Measurements from ENCODE around the gene LRIT3.
"Not testable (repeated sequence)": the region's sequence is repeated elsewhere in the genome, so short reads cannot be mapped to it uniquely, and the experiment has no call there.

LRIT3 gene

GRCh38 chr4:109848501-109848900 is 594 bp downstream of the LRIT3 start:
- DNase-seq (ENCODE audit: low read depth in 2 of 2), result no peak

DNA sequence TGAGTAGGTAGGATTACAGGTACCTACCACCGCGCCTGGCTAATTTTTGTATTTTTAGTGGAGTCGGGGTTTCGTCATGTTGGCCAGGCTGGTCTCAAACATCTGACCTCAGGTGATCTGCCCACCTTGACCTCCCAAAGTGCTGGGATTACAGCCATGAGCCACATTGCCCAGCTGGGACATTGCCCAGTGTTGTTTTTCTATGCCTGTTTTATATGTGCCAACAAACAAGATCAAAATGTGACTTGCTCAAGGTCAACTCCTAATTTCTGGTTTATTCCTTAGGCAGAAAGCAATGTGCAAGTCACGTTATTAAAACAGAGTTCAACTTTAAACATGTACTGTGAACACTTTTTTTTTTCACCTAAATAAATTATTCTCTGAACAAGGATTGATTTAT is 2.7 kb downstream of the LRIT3 start:
- DNase-seq (ENCODE audit: low read depth in 2 of 2), result no peak

- DNase-seq (ENCODE audit: low read depth in 2 of 2), result not testable (repeated sequence)
Observed at GRCh38 chr4:109859426-109860300, 11.8 kb downstream of the LRIT3 start.

DNA sequence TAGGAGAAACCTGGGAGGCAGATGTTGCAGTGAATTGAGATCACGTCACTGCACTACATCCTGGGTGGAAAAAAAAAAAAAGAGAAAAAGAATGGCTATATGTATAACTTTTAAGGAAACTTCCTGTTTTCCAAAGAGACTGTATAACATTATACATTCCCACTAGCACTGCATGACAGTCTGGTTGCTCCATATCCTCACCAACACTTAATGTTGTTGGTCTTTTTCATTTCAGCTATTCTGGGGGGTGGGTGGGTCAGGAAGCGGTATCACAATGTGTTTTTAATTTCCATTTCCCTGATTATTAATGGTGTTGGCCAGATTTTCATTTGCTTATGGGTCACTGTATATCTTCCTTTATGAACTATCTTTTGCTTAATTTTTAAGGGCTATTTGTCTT is 13.4 kb downstream of the LRIT3 start:
- DNase-seq (ENCODE audit: low read depth in 2 of 2), result no peak

GRCh38 chr4:109861916-109862511 is 14.1 kb downstream of the LRIT3 start:
- no peak for DNase-seq (ENCODE audit: low read depth in 2 of 2)

- no peak for DNase-seq (ENCODE audit: low read depth in 2 of 2)
Observed at GRCh38 chr4:109864134-109864533, 16.2 kb downstream of the LRIT3 start.

GRCh38 chr4:109870061-109870460 is 22.2 kb downstream of the LRIT3 start:
- no peak for DNase-seq (ENCODE audit: low read depth in 2 of 2)

GRCh38 chr4:109872065-109872464 is 24.2 kb downstream of the LRIT3 start:
- DNase-seq (ENCODE audit: low read depth in 2 of 2), result no peak

- no peak for DNase-seq (ENCODE audit: low read depth in 2 of 2)
Observed at GRCh38 chr4:109872950-109873656, 25.2 kb downstream of the LRIT3 start.

DNA sequence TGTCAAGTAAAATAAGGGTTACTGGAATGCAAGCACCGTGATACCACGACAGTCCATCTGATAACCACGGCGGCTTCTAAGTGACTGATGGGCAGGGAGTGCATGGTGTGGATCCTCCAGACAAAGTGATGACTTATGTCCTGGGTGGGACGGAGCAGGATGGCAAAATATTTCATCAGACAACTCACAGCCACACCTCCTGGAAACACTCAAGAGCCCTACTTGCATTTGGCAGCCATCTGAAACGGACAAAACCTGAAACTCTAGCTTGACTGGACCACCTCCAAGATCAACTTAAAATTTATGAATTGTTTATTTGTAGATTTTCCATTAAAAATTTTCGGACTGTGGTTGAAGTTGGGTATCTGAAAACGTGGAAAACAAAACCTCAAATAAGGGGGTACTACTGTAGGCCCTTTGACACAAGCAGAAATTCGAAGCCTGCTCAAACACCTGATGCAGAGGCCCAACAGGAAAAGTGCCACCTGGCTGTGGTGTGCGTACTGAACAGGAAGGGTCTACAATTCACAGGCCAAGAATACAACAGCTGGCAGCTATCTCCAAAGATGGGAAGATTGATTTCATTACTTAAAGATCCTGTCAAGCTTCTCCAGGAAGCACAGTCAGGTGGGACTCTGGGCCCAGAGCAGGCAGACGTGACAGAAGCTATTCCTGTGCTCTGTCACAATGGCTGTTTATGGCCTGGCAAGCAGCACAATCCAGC is 26.0 kb downstream of the LRIT3 start:
- no peak for DNase-seq (ENCODE audit: low read depth in 2 of 2)

DNA sequence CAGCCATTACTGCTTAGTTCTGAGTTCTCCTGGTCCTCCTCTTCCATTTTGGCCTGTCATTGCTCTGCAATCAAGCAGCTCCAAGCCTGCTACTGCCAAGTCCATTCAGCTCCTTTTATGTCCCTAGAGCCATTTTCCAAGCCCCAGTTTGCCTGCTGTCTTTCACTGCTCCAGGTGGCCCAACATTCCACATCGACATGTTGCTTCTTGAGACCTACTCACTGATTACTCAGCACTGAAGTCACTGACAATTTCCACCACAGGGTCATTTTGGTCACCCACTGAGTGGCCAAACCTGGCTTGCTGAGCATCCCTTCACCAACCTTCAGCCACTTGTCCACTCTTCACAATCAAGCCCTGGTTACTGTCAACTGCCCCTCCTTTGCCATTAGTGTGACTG is 27.2 kb downstream of the LRIT3 start:
- DNase-seq (ENCODE audit: low read depth in 2 of 2), result no peak

DNA sequence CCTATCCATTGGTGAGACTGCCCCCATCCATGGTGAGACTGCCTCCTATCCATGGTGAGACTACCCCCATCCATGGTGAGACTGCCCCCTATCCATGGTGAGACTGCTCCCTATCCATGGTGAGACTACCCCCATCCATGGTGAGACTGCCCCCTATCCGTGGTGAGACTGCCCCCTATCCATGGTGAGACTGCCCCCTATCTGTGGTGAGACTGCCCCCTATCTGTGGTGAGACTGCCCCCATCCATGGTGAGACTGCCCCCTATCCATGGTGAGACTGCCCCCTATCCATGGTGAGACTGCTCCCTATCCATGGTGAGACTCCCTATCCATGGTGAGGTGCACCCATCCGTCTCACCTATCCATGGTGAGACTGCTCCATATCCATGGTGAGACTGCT is 27.6 kb downstream of the LRIT3 start:
- not testable (repeated sequence) for DNase-seq (ENCODE audit: low read depth in 2 of 2)

- no peak for DNase-seq (ENCODE audit: low read depth in 2 of 2)
Observed at GRCh38 chr4:109876634-109877265, 28.8 kb downstream of the LRIT3 start.

- DNase-seq (ENCODE audit: low read depth in 2 of 2), result no peak
Observed at GRCh38 chr4:109877400-109877799, 29.5 kb downstream of the LRIT3 start.

GRCh38 chr4:109878355-109878754 is 30.4 kb downstream of the LRIT3 start:
- DNase-seq (ENCODE audit: low read depth in 2 of 2), result no peak

GRCh38 chr4:109879081-109879480 is 31.2 kb downstream of the LRIT3 start:
- no peak for DNase-seq (ENCODE audit: low read depth in 2 of 2)

- no peak for DNase-seq (ENCODE audit: low read depth in 2 of 2)
Observed at GRCh38 chr4:109879636-109880314, 31.9 kb downstream of the LRIT3 start.

DNA sequence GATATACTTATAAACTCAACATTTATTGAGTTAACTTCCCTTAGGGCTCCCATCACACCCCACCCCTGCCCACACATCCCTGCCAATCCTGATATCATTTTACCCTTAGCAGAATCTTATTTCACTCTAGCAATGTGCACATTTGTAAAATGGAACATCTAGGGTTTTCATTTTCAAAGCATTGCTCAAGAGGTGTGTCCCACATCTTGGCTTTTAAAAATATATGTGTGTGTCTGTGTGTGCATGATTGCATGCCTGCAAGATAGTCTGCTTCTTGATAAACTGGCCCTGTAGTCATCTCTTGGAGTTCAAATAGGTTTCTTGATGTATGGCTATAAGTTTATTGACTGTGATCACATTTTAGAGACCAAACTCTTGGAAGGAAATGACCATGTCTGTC is 38.4 kb downstream of the LRIT3 start:
- DNase-seq (ENCODE audit: low read depth in 2 of 2), result no peak

DNA sequence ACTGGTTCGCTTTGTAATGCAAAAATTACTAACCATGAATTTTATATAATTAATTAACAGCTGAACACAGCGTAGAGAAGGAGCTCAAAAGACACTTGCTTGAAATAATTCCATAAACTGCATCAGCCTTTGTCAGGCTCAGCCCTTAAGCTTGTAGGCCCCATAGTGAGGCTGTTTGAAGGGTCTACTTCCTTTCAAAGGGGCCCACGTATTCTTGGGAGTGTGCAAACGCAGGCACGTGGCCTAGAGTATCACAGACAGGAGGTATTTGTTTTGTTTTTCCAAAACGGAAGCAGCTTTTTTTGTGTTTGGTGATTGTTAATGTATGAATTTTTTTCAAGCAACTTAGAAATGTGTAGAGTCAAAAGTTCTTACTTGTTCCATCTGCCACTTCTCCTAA is 39.2 kb downstream of the LRIT3 start:
- no peak for DNase-seq (ENCODE audit: low read depth in 2 of 2)

- DNase-seq (ENCODE audit: low read depth in 2 of 2), result no peak
Observed at GRCh38 chr4:109890076-109890475, 42.2 kb downstream of the LRIT3 start.

Data from activated CD4-positive, alpha-beta T cell treated with anti-CD3 and anti-CD28 coated beads for 24 hours (primary cell).